H1 (cell line): ENCODE data around the gene DPH6. TPM values are rescaled to one million over a fixed set of nuclear protein-coding genes. Genes with fewer than 3 reads are reported as not detected.

ENCODE experiments used
- CTCF ChIA-PET: fragments of 300-600 bp; sonication (Branson Sonifier 250); formaldehyde crosslinking; loops from one replicate; lab custom pipeline; 2021; ENCODE audit not compliant: partially characterized antibody; lab: Charles Lee
- POLR2A ChIA-PET: fragments of 300-600 bp; sonication (Branson Sonifier 250); formaldehyde crosslinking; loops from one replicate; lab custom pipeline; 2021; ENCODE audit warnings: inconsistent platforms; ENCODE audit not compliant: partially characterized antibody; lab: Charles Lee
- DNase-seq, 2 experiments: peaks; one replicate each; pipeline versions ENCODE4 v3.0.0 to v3.0.0-alpha.2; 2010 to 2022; ENCODE audit warnings: low spot score in 2 of 2, low read depth in 1 of 2, mixed read lengths in 1 of 2
- FAIRE-seq: peaks from 2 replicates; lab custom pipeline; 2011; peaks lifted over from hg19 to GRCh38; lab: Jason Lieb, UNC
- H2AFZ ChIP-seq: 2 replicates; pipeline ENCODE4 v1.8.1; 2012; ENCODE audit warnings: low read length, inconsistent platforms
- H2AK5ac ChIP-seq: 2 replicates; pipeline ENCODE4 v1.6.1; 2013; ENCODE audit warnings: low read depth, low read length
- H2BK120ac ChIP-seq: replicated peaks from 2 replicates; pipeline ENCODE3; 2013; ENCODE audit warnings: low read depth, low read length, inconsistent platforms
- H2BK12ac ChIP-seq: 2 replicates; pipeline ENCODE4 v1.6.1; 2013; ENCODE audit warnings: low read depth, low read length
- H2BK15ac ChIP-seq: 2 replicates; pipeline ENCODE4 v1.6.1; 2013; ENCODE audit warnings: low read length
- H2BK20ac ChIP-seq: 2 replicates; pipeline ENCODE4 v1.6.1; 2013; ENCODE audit warnings: low read length
- H2BK5ac ChIP-seq: 2 replicates; pipeline ENCODE4 v1.6.1; 2013; ENCODE audit warnings: low read depth, low read length
- H3K14ac ChIP-seq: 2 replicates; pipeline ENCODE4 v1.6.1; 2013; ENCODE audit warnings: inconsistent platforms; ENCODE audit not compliant: insufficient read length
- H3K18ac ChIP-seq: 2 replicates; pipeline ENCODE4 v1.6.1; 2013; ENCODE audit warnings: low read length; ENCODE audit errors: extremely low read depth
- H3K23ac ChIP-seq: 2 replicates; pipeline ENCODE4 v1.6.1; 2013; ENCODE audit warnings: inconsistent platforms; ENCODE audit not compliant: insufficient read length
- H3K23me2 ChIP-seq: 2 replicates; pipeline ENCODE4 v1.6.1; 2013; ENCODE audit warnings: low read depth, low read length
- H3K27ac ChIP-seq: 2 replicates; pipeline ENCODE4 v1.6.1; 2011; ENCODE audit warnings: low read depth, low read length, inconsistent platforms
- H3K27me3 ChIP-seq, 4 experiments: replicated peaks in 1 of 4; 1 replicate in 1 of 4; 2 replicates in 3 of 4; pipeline versions ENCODE4 v1.6.1 to v1.8.1; 2011 to 2013; ENCODE audit warnings: low read length in 3 of 4, mild to moderate bottlenecking in 3 of 4, inconsistent platforms in 2 of 4, mixed read lengths in 2 of 4, moderate library complexity in 1 of 4; ENCODE audit not compliant: control insufficient read depth in 3 of 4, insufficient read depth in 3 of 4; ENCODE audit errors: extremely low read depth in 1 of 4
- H3K36me3 ChIP-seq, 4 experiments: 2 replicates each; pipeline versions ENCODE4 v1.6.1 to v1.8.1; 2011 to 2013; ENCODE audit warnings: mild to moderate bottlenecking in 4 of 4, low read length in 3 of 4, moderate library complexity in 2 of 4, control low read depth in 1 of 4, inconsistent platforms in 1 of 4; ENCODE audit not compliant: insufficient read depth in 4 of 4, control insufficient read depth in 2 of 4
- H3K4ac ChIP-seq: replicated peaks from 2 replicates; pipeline ENCODE3; 2013; ENCODE audit warnings: low read length, low read depth, mixed read lengths, inconsistent platforms; ENCODE audit not compliant: insufficient read length
- H3K4me1 ChIP-seq, 4 experiments: replicated peaks in 1 of 4; 1 replicate in 1 of 4; 2 replicates in 3 of 4; pipeline versions ENCODE4 v1.6.1 to v1.8.1; 2011 to 2013; ENCODE audit warnings: low read length in 3 of 4, inconsistent platforms in 2 of 4, mixed read lengths in 1 of 4; ENCODE audit not compliant: insufficient read depth in 4 of 4, control insufficient read depth in 3 of 4
- H3K4me2 ChIP-seq, 2 experiments: 2 replicates each; pipeline versions ENCODE4 v1.6.1 to v1.8.1; 2011 to 2013; ENCODE audit warnings: low read depth in 2 of 2, low read length in 2 of 2, control low read depth in 1 of 2, inconsistent platforms in 1 of 2, mild to moderate bottlenecking in 1 of 2; ENCODE audit not compliant: insufficient read depth in 1 of 2
- H3K4me3 ChIP-seq, 4 experiments: fragments of 200-600, 300-600 bp in 1 of 4; sonication (generic), shearing (Covaris generic), sonication (Bioruptor Twin) in 1 of 4; 2 replicates each; pipeline versions ENCODE4 v1.5.1 to v1.8.1; 2011 to 2016; ENCODE audit warnings: low read length in 4 of 4, low read depth in 3 of 4, control low read depth in 2 of 4, inconsistent platforms in 2 of 4, mild to moderate bottlenecking in 2 of 4, mixed read lengths in 1 of 4, moderate library complexity in 1 of 4; ENCODE audit not compliant: insufficient read depth in 2 of 4; ENCODE audit errors: extremely low read depth in 1 of 4
- H3K56ac ChIP-seq: replicated peaks from 2 replicates; pipeline ENCODE3; 2013; ENCODE audit warnings: low read depth, mild to moderate bottlenecking, mixed read lengths, low read length, inconsistent platforms; ENCODE audit not compliant: insufficient read length
- H3K79me1 ChIP-seq: 2 replicates; pipeline ENCODE4 v1.6.1; 2013; ENCODE audit warnings: low read depth, low read length, control low read depth
- H3K79me2 ChIP-seq, 2 experiments: 2 replicates each; pipeline versions ENCODE4 v1.6.1 to v1.8.1; 2012 to 2013; ENCODE audit warnings: low read length in 2 of 2, mild to moderate bottlenecking in 2 of 2, inconsistent platforms in 1 of 2; ENCODE audit not compliant: insufficient read depth in 2 of 2, control insufficient read depth in 1 of 2
- H3K9ac ChIP-seq, 4 experiments: replicated peaks in 1 of 4; 1 replicate in 1 of 4; 2 replicates in 3 of 4; pipeline versions ENCODE4 v1.6.1 to v1.8.1; 2011 to 2013; ENCODE audit warnings: low read depth in 3 of 4, low read length in 3 of 4, control low read depth in 2 of 4, mild to moderate bottlenecking in 2 of 4, moderate library complexity in 2 of 4, inconsistent platforms in 1 of 4; ENCODE audit errors: extremely low read depth in 1 of 4
- H3K9me3 ChIP-seq, 2 experiments: 2 replicates each; pipeline versions ENCODE4 v1.6.1 to v1.8.1; 2012 to 2013; ENCODE audit warnings: mild to moderate bottlenecking in 2 of 2, moderate library complexity in 2 of 2, control low read depth in 1 of 2, inconsistent platforms in 1 of 2, low read depth in 1 of 2, low read length in 1 of 2, mixed read lengths in 1 of 2; ENCODE audit not compliant: insufficient read depth in 2 of 2
- H4K20me1 ChIP-seq, 2 experiments: replicated peaks in 1 of 2; 2 replicates each; pipeline versions ENCODE3 to v1.8.1; 2011 to 2013; ENCODE audit warnings: inconsistent platforms in 2 of 2, low read length in 2 of 2, mild to moderate bottlenecking in 1 of 2; ENCODE audit not compliant: insufficient read depth in 2 of 2, control insufficient read depth in 1 of 2
- H4K5ac ChIP-seq: 2 replicates; pipeline ENCODE4 v1.6.1; 2013; ENCODE audit warnings: low read length, low read depth, mixed read lengths, inconsistent platforms; ENCODE audit not compliant: insufficient read length
- H4K8ac ChIP-seq: 2 replicates; pipeline ENCODE4 v1.8.0; 2013; ENCODE audit warnings: mild to moderate bottlenecking, moderate library complexity, low read length, inconsistent platforms; ENCODE audit not compliant: insufficient read depth; ENCODE audit errors: extremely low read depth
- H4K91ac ChIP-seq: replicated peaks from 2 replicates; pipeline ENCODE3; 2013; ENCODE audit warnings: low read length, mixed read lengths, inconsistent platforms; ENCODE audit not compliant: insufficient read length
- CBX5 ChIP-seq: fragments of 300-800, 300-1000 bp; sonication (generic); IDR thresholded peaks from 2 replicates; pipeline ENCODE4 v1.7.1; 2016; ENCODE audit warnings: antibody characterized with exemption, low read length, low read depth
- CEBPB ChIP-seq: IDR thresholded peaks from 2 replicates; pipeline ENCODE4 v1.6.1; 2012; ENCODE audit warnings: low read depth, low read length
- CTBP2 ChIP-seq: IDR thresholded peaks from 2 replicates; pipeline ENCODE4 v1.7.0; 2011; ENCODE audit warnings: borderline replicate concordance, mild to moderate bottlenecking, moderate library complexity, mixed read lengths, low read length; ENCODE audit not compliant: insufficient read depth, insufficient read length
- JUND ChIP-seq: IDR thresholded peaks from 2 replicates; pipeline ENCODE4 v1.6.1; 2011; ENCODE audit warnings: mild to moderate bottlenecking, improper control_type of control experiment, low read length
- KDM5A ChIP-seq: fragments of 200-600 bp; IDR thresholded peaks from 2 replicates; pipeline ENCODE4 v1.7.1; 2012; ENCODE audit warnings: mild to moderate bottlenecking, low read length, inconsistent platforms, mixed read lengths
- MAFK ChIP-seq: IDR thresholded peaks from 2 replicates; pipeline ENCODE4 v1.6.1; 2012; ENCODE audit warnings: low read depth, mild to moderate bottlenecking, improper control_type of control experiment, low read length
- SUZ12 ChIP-seq: fragments of 200-600 bp; sonication (generic); IDR thresholded peaks from 2 replicates; pipeline ENCODE4 v1.6.1; 2012; ENCODE audit warnings: mild to moderate bottlenecking, inconsistent platforms, low read length, moderate library complexity, mixed read lengths
- TBP ChIP-seq: IDR thresholded peaks from 2 replicates; pipeline ENCODE4 v1.6.1; 2011; ENCODE audit warnings: low read depth, low read length, improper control_type of control experiment
- WGBS, 2 experiments: shearing (Covaris generic) in 1 of 2; methylation state at CpG; one replicate each; pipeline versions ENCODE4 v1.1.6 to v1.1.7; 2013 to 2015; ENCODE audit warnings: low lambda C conversion rate in 2 of 2, mixed read lengths in 2 of 2, inconsistent platforms in 1 of 2, low coverage in 1 of 2, missing lambda C conversion rate in 1 of 2; ENCODE audit not compliant: insufficient replicate concordance in 2 of 2, insufficient coverage in 1 of 2, insufficient read length in 1 of 2; ENCODE audit errors: extremely low coverage in 1 of 2, missing lambda C conversion rate in 1 of 2; 5-methylcytosine and 5-hydroxymethylcytosine counted together
- polyA plus RNA-seq, 7 experiments: library from polyadenylated mRNA; depleted of rRNA in 3 of 7; stranded (reverse) in 5 of 7; unstranded in 2 of 7; fragments of >200 nt in 5 of 7; fragments of 200-250 nt in 2 of 7; gene quantifications; 1 replicate in 5 of 7; 2 replicates in 1 of 7; 4 replicates in 1 of 7; pipeline versions ENCODE4 v1.2.1 to v1.2.3, GENCODE V29; 2011 to 2013; ENCODE audit warnings: missing spikeins in 2 of 7, mixed read lengths in 2 of 7
- total RNA-seq: library from RNA; stranded (reverse); fragmentation: NEBNext Ultra II Directional; extraction: Animal tissue kit (Norgen Biotek cat#: 25700); gene quantifications from 2 replicates; pipeline ENCODE4 v1.2.1, GENCODE V29; 2021
- TF ChIP-seq, protein P1 (sequence below): IDR thresholded peaks from 2 replicates; pipeline ENCODE4 v1.6.1; 2011; ENCODE audit warnings: low read depth, mild to moderate bottlenecking, low read length; ENCODE audit not compliant: insufficient read depth

Gene DPH6
- total and polyA plus RNA-seq, 2 of the 8 experiments (the other 6 are each of a cell fraction or from before 2014, with no cell fraction given): 21.6 to 30.5 TPM

DNA sequence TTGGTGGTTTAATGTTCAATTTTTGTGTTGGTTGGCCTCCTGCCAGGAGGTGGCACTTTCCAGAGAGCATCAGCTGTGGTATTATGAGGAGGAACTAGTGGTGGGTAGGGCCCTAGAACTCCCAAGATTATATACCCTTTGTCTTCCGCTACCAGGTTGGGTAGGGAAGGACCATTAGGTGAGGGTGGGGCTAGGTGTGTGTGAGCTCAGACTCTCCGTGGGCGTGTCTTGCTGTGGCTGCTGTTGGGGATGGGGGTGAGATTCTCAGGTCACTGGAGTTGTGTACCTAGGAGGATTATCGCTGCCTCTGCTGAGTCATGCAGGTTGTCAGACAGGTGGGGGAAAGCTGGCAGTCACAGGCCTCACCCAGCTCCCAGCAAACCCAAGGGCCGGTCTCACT lies 187.1 kb downstream of the DPH6 start:
- no peak overlapping the region for H3K4me3 ChIP-seq

More for the DNA sequence above, 187.1 kb downstream of the DPH6 start:
- 87% methylated on average over 5 of the region's 5 CpGs; no CpG with 5 or more reads in 1 of the 2 experiments for WGBS, 2 experiments
- TF ChIP-seq SUZ12 (no peak), CBX5 (no peak), CEBPB (no peak), MAFK (no peak), KDM5A (no peak), CTBP2 (no peak), TBP (no peak), JUND (no peak)
- TF ChIP-seq, protein P1, sequence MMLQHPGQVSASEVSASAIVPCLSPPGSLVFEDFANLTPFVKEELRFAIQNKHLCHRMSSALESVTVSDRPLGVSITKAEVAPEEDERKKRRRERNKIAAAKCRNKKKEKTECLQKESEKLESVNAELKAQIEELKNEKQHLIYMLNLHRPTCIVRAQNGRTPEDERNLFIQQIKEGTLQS: no peak
- H3K56ac ChIP-seq: no peak overlapping the region
- ChIA-PET CTCF (interaction anchor here (0.6 kb wide), 1 partner anchor 8 kb away, joined by 3 read pairs; no protein-coding TSS in a partner anchor), POLR2A (no interaction called here)
- H3K14ac ChIP-seq: no peak overlapping the region
- H3K23ac ChIP-seq: no peak overlapping the region
- H2BK15ac ChIP-seq: no peak overlapping the region
- H2AK5ac ChIP-seq: no peak overlapping the region
- H3K4ac ChIP-seq: no peak overlapping the region
- no peak overlapping the region for H4K8ac ChIP-seq
- no peaks in the 10 kb centered on the region for H4K20me1 ChIP-seq
- no peak overlapping the region for H4K91ac ChIP-seq
- peaks cover 17 to 29% of the 10 kb centered on the region in 2 experiments for H3K9me3 ChIP-seq
- H3K23me2 ChIP-seq: no peaks in the 10 kb centered on the region
- no peak overlapping the region for H3K4me2 ChIP-seq
- no peak overlapping the region for H3K27ac ChIP-seq
- no peak overlapping the region for H3K18ac ChIP-seq
- no peaks in the 10 kb centered on the region for H3K4me1 ChIP-seq
- H2AFZ ChIP-seq: no peak overlapping the region
- no peak for FAIRE-seq
- H3K27me3 ChIP-seq: peaks cover 0 to 1% (median 0%) of the 10 kb centered on the region in 4 experiments; a peak in 2 of 7 replicates
- no peak overlapping the region for H2BK120ac ChIP-seq
- H2BK12ac ChIP-seq: no peak overlapping the region
- no peaks in the 10 kb centered on the region for H3K36me3 ChIP-seq
- no peaks in the 10 kb centered on the region for H3K79me1 ChIP-seq
- H2BK5ac ChIP-seq: no peak overlapping the region
- H3K79me2 ChIP-seq: no peaks in the 10 kb centered on the region
- H4K5ac ChIP-seq: no peak overlapping the region
- DNase-seq: no peak
- no peak overlapping the region for H3K9ac ChIP-seq
- H2BK20ac ChIP-seq: no peak overlapping the region
